ENCODE results near the gene SYK.

- TF ChIP-seq SIN3A (IDR thresholded peaks at IDR 0.05; ENCODE audit: borderline replicate concordance, insufficient read depth, low read length) (no peak), TAF1 (IDR thresholded peaks at IDR 0.05; ENCODE audit: borderline replicate concordance, insufficient read depth, low read length) (no peak), POLR2AphosphoS5 (IDR thresholded peaks at IDR 0.05; ENCODE audit: low read depth, low read length) (no peak)
- TF ChIP-seq, protein P1, sequence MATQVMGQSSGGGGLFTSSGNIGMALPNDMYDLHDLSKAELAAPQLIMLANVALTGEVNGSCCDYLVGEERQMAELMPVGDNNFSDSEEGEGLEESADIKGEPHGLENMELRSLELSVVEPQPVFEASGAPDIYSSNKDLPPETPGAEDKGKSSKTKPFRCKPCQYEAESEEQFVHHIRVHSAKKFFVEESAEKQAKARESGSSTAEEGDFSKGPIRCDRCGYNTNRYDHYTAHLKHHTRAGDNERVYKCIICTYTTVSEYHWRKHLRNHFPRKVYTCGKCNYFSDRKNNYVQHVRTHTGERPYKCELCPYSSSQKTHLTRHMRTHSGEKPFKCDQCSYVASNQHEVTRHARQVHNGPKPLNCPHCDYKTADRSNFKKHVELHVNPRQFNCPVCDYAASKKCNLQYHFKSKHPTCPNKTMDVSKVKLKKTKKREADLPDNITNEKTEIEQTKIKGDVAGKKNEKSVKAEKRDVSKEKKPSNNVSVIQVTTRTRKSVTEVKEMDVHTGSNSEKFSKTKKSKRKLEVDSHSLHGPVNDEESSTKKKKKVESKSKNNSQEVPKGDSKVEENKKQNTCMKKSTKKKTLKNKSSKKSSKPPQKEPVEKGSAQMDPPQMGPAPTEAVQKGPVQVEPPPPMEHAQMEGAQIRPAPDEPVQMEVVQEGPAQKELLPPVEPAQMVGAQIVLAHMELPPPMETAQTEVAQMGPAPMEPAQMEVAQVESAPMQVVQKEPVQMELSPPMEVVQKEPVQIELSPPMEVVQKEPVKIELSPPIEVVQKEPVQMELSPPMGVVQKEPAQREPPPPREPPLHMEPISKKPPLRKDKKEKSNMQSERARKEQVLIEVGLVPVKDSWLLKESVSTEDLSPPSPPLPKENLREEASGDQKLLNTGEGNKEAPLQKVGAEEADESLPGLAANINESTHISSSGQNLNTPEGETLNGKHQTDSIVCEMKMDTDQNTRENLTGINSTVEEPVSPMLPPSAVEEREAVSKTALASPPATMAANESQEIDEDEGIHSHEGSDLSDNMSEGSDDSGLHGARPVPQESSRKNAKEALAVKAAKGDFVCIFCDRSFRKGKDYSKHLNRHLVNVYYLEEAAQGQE (IDR thresholded peaks at IDR 0.05; ENCODE audit: insufficient read depth in 1 of 2, low read depth in 2 of 2, low read length in 2 of 2): no peak
Measured at GRCh38 chr9:90921969-90922368, 120.3 kb downstream of the SYK start.

Measured in PFSK-1 (cell line).